ENCODE results near the gene NBPF3.
"Not testable (repeated sequence)": the region's sequence is repeated elsewhere in the genome, so short reads cannot be mapped to it uniquely, and the experiment has no call there.

The NBPF3 gene

DNA sequence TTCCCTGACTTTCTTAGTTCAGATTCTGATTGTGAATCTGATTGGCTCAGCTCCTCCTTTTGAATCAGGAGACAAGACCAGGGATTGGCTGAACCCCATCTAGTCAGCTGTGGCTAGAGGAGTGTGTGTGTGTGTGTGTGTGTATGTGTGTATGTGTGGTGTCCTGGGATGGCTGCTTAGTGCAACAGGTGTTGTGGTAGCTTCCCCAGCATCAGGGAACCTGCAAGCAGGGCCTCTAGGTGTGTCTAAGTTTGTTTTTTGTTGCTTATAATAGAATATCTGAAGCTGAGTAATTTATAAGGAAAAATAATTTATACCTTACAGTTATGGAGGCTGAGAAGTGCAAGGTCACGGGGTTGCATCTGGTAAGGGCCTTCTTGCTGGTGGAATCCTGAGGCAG, 56.1 kb downstream of the NBPF3 start:
- DNase-seq, result no peak

- DNase-seq, result no peak
These were observed 56.9 kb downstream of the NBPF3 start for GRCh38 chr1:21496886-21497285.

DNA sequence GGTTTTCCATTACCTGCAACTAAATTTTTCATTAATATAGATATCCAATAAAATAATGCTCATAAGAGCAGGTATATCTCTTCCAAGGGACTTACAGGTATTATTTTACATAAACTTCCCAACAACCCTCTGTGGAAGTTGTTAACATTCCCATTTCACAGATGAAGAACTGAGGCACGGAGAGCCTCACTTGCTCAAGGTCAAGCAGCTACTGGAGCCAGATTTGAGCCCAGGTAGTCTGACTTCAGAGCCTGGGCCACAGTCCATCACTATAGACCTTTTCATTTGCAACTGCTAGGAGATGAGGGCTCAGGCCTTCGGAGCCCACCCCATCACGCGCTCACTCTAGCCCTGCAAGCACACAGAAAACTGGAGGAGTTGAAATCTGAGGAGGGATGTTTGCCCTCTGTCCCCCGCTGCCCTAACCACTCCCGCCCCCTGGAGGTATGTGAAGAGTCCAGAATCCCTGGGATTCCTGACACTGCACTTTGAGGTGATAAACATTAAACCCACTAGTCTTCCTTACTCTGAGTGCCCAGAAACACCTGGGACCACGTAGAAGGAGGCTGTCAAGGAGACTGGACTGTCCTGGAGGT, 57.6 kb downstream of the NBPF3 start:
- DNase-seq, result no peak

DNA sequence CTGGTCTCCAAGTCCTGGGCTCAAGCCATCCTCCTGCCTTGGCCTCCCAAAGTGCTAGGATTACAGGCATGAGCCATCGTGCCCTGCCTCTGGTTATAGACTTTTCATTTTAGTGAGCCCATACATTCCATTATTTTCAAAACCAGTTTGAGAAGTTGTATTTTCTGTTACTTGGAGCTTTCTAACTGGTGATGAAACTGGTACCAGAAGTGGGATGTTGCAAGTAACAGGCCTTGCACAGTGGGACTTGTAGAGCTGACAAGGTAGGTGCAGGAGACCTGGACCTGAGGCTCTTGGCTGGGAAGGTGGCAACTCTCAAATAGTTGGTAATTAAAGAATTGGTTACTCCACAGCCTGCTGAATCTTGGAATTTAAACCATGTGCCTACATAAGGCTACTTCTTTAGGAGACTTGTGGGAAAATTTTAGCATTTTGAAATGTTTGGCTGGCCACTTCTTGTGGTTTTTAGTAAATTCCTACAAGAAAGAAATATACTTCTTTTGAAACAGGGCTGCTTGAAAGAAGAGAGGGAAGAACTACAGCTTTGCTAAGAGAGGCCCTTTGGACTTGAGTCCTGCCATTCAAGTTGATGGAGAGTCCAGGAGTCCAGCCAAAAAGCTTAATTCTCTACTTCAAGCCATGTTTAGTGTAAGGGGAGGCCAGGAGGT, 59.5 kb downstream of the NBPF3 start:
- DNase-seq, result no peak

DNA sequence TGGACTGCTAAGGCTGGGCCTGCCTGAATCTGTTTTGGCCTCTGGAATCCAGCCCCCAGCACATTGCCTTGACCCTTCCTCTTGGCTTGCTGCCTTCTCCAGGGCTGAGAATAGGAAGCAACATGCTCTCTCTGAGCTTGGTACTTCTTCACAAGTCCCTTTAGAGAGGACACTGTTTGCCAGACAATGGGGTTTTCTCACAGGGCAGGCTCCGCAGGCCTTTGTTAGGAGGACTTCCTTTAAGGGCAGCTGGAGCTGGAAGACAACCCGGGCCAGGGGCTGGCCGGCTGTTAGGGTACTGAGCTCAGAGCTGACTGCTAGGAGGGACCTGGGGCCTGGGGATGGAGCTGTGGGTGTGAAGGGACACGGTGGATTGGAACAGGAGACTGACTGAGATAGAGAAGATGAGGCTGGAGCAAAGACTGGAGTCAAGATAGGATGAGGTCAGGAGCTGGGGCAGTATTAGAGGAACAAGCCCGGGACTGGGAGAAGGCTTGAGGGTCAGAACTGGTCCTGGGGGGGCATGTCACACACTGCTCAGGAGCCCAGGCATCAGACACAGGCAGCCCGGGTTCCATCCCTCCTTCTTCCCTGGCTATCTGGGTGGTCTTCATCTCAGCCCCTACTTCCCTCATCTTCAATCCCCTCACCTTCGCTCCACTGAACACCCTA, 63.9 kb downstream of the NBPF3 start:
- DNase-seq, result no peak

DNA sequence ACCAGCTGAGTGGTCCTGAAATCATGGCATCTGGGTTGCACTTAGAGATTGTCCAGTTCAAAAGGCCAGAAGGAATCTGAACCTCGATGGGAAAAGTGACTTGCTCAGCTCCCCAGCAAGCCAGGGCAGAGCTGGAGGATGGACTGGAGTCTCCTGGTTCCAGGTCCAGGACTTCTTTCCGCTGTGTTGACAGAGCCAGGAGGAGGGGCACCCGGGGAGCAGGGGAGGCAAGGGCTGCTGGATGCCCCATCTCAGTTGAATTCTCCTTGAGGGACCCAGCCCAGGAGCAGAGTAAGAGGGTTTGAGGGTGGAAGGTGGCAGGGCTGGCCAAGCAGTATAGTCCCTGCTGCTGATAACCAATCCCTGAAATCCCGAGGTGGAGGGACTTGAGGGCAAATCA, 66.9 kb downstream of the NBPF3 start:
- DNase-seq, result no peak

DNA sequence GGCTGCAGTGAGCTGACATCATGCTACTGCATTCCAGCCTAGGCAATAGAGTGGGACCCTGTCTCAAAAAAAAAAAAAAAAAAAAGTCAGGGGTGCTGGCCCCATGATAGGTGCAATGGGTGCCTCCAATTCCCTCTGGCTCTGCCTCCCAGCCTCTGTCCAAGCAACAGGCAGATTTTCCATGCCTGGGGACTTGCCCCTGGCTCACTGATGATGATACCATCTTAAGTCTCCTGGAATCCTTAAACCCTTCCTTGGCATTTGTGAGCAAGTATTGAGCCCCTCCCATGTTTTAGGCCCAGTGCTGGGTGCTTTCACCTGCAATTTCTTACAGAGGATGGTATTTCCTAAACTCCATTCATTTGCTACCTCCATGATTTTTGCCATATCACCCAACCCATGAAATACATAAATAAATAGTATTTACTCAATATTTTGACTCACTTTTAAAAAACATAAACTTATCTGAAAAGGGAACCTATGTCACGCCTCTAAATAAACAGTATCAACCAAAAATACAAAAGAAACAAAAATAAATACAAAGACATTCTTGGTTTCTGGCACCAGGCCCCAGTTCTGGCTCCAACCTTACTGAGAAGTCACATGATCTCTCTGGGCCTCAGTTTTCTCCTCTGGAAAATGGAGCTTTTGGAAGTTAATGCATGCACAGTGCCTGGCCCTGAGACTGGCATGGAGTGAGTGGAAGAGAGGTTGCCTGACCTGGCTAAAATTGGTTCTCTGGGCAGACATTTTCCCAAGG, 67.8 kb downstream of the NBPF3 start:
- no peak for DNase-seq

- DNase-seq, result peak; percentile 61
These were observed 68.8 kb downstream of the NBPF3 start for GRCh38 chr1:21508580-21509350.

GRCh38 chr1:21509351-21510112, 69.6 kb downstream of the NBPF3 start, which contains the start of gene ALPL:
Gene ALPL (plus strand): TSS chr1:21509423. CDS start chr1:21554082, 44,659 bp downstream.
- no peak for DNase-seq

DNA sequence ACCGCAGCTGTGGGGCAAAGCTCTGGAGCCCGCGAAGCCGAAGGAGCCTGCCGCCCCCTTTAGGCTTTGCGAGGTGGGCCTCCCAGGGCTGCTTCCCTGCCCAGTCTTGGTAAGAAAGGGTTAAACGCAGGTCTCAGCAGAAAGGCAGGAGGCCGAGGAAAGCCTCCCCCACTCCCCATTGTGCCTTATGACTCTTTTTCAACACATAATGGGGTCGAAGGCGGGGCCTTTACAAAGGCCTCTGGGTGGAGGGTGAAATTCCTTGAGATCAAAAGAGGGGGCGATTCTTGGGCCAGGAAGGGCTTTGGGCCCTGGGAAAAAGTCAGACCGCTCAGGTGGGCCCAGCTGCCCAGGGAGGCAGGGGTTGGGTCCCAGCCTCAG, 70.2 kb downstream of the NBPF3 start:
- DNase-seq, result no peak

DNA sequence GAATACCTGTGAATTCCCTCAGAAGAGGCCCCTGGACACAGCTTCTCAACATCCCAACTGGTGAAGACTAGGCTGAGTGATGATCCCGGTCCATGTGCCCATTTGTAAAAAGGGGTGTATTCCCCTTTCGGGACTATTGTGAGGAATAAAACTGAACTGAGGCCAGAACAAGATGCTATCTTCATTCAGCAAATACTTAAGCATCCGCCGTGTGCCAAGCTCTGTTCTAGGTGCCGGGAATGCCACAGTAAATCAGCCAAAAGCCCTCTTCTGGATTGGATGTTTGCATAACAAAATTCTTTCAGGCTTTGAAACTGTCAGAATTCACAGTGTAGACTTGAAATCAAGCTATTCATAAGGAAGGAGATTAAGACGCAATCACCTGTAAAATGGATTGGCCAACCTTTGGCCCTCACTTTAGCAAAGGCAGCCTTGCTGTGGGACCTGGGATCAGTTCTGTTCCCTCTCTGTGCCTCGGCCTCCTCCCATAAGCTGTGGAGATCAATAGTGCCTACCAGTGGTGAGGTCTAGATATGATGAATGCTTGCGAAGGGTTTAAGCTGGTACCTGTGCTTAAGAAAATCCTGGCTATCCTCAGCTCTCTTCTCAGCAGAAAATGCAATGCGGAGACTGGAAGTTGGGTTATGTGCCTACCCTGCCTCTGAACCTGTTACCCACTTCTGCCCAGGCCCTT, 71.1 kb downstream of the NBPF3 start:
- DNase-seq, result peak; percentile 42

GRCh38 chr1:21511579-21512522, 71.9 kb downstream of the NBPF3 start:
- no peak for DNase-seq

DNA sequence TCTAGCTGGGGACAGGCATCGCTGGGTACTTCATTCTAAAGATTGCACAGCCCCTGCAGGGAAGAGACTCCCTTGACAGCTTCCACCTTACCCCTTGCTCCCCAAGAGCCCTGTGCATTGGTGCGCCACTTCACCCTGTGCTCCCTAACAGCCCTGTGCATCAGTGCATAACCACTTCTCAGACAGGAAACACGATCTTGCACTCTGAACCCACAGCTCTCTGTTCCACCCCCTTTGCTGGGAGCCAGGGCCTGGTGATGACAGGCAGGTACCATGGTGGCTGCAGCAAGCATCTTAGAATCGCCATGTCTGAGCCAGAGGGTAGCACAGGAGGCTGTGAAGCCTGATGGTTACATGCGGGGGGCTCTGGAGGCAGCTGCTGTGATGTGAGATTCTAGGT, 74.3 kb downstream of the NBPF3 start:
- DNase-seq, result no peak

GRCh38 chr1:21517161-21517589, 77.2 kb downstream of the NBPF3 start:
- no peak for DNase-seq

DNA sequence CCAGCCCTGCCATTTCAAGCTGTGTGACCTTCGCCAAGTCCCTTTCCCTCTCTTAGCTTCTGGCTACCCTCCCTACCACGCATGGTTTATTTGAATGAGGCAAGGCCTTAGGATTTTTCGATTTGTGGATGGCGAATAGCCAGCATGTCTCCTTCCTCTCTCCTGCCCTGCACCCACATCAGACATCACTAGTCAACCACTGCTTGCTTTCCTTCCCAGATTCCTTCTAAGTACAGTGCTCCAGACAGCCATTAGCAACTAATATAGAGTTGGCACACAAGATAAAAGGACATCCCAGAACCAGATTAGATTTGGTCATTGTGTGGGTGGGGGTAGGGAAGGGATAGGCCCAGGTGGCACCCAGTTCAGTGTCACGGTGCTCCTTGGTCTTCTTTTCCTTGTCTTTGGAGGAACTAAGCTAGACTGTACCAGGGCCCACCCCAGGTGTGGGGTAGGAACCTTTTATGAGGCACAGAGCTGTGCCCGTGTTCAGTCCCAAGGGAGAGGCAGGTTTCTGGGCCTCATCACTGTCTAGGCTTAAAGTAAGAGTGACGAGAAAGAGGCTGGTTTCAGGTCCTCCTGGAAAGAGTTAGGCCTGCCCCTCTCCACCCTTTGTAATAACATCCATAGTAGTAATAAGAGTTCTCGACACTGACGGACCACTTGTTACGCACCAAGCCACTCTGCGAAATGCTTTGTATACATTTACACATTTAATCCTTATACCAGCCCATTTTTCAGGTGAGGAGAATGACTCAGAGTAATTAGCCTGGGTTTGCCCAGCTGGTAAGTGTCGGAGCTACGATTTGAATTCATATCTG, 77.9 kb downstream of the NBPF3 start:
- DNase-seq, result no peak

DNA sequence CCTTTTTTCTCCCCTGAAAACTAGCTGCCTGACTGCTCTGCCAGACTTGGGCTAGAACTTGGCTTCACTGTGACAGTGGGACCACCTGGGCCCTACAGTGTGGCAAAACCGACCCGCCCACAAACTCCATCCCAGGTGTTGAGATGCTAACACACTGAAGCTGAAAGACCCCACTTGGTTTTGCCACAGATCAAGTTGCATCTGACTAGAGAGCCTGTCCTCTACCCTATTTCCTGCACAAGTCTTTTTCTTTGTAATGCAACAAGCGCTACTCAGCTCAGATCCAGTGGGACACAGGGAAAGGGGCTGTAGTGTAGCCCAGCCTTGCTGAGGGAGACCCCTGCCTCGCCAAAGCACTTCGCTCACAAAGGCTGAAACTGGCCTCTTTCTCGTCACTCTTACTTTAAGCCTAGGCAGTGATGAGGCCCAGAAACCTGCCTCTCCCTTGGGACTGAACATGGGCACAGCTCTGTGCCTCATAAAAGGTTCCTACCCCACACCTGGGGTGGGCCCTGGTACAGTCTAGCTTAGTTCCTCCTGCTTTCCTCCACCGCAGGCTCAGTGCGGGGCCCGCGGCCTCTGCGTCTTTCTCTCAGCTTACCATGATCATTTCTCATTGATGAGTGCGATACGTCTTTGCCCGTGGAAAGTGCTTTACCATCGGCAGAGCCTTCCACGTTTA, 79.0 kb downstream of the NBPF3 start:
- DNase-seq, result no peak

DNA sequence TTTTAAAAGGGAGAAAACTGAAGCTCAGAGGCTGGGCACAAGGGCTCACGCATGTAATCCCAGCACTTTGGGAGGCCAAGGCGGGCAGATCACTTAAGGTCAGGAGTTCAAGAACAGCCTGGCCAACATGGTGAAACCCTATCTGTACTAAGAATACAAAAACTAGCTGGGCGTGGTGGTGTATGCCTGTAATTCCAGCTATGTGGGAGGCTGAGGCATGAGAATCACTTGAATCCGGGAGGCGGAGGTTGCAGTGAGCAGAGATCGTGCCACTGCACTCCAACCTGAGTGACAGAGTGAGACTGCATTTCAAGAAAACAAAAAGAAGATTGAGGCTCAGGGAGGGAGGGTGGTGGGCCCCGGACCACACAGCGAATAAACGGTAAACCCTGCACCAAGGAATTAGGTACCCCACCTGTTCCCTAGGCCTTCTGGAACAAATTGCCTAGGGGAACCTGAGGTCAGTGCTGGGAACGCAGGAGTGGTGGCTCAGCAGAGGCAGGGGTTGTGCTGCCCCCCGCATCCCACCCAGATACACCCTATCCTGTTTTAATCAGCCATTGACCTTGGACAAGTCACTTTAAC, 79.6 kb downstream of the NBPF3 start:
- DNase-seq, result not testable (repeated sequence)
